ENCODE data around the gene DLGAP1. TPM values are rescaled to one million over a fixed set of nuclear protein-coding genes. Genes with fewer than 3 reads are reported as not detected.
A peak's percentile ranks its signal among the peaks of the same experiment; 100 is the strongest.

The DLGAP1 gene
- total and polyA plus RNA-seq, 4 donors, result 0.54 to 11.8 (median 3.1) TPM

- no peak for TF ChIP-seq CTCF (IDR thresholded peaks at IDR 0.05; ENCODE audit: control extremely low read depth, extremely low read depth)
- H3K27ac ChIP-seq (ENCODE audit: low read depth in 1 of 2, low read length in 1 of 2), result no peak overlapping the region
- H3K4me3 ChIP-seq, result no peak overlapping the region
- no peak for DNase-seq
- H3K27me3 ChIP-seq (ENCODE audit: control insufficient read depth in 3 of 3, insufficient read depth in 3 of 3, low read length in 2 of 3), result no peaks in the 10 kb centered on the region
- H3K9me3 ChIP-seq (ENCODE audit: control insufficient read depth in 4 of 4, insufficient read depth in 3 of 4, low read length in 3 of 4), result no peaks in the 10 kb centered on the region
- H3K36me3 ChIP-seq (ENCODE audit: control insufficient read depth in 4 of 4, insufficient read depth in 4 of 4, low read length in 4 of 4), result no peaks in the 10 kb centered on the region
- ATAC-seq (ENCODE audit: insufficient read depth, low FRiP score), result no peak
- H3K4me1 ChIP-seq (ENCODE audit: control insufficient read depth in 5 of 5, insufficient read depth in 5 of 5, low read length in 5 of 5), result peaks cover 0 to 45% (median 14%) of the 10 kb centered on the region in 5 donors
- H3K9ac ChIP-seq (ENCODE audit: insufficient read depth in 1 of 2, low read length in 2 of 2), result no peak overlapping the region
- 76 to 82% methylated on average over 2 of the region's 2 CpGs for whole genome bisulfite sequencing, 2 donors
These were observed 730.0 kb downstream of the DLGAP1 start for GRCh38 chr18:3725115-3725514.

GRCh38 chr18:3723554-3723953 lies 731.6 kb downstream of the DLGAP1 start:
- Histone ChIP-seq H3K36me3 (ENCODE audit: control insufficient read depth in 4 of 4, insufficient read depth in 4 of 4, low read length in 4 of 4) (no peaks in the 10 kb centered on the region), H3K9me3 (ENCODE audit: control insufficient read depth in 4 of 4, insufficient read depth in 3 of 4, low read length in 3 of 4) (no peaks in the 10 kb centered on the region), H3K4me3 (no peak overlapping the region), H3K9ac (ENCODE audit: insufficient read depth in 1 of 2, low read length in 2 of 2) (no peak overlapping the region), H3K27ac (ENCODE audit: low read depth in 1 of 2, low read length in 1 of 2) (no peak overlapping the region), H3K4me1 (ENCODE audit: control insufficient read depth in 5 of 5, insufficient read depth in 5 of 5, low read length in 5 of 5) (peaks cover 0 to 40% (median 14%) of the 10 kb centered on the region in 5 donors), H3K27me3 (ENCODE audit: control insufficient read depth in 3 of 3, insufficient read depth in 3 of 3, low read length in 2 of 3) (no peaks in the 10 kb centered on the region)
- TF ChIP-seq CTCF (IDR thresholded peaks at IDR 0.05; ENCODE audit: control extremely low read depth, extremely low read depth), result no peak
- DNase-seq, result no peak
- ATAC-seq (ENCODE audit: insufficient read depth, low FRiP score), result no peak

- H3K9me3 ChIP-seq (ENCODE audit: control insufficient read depth in 4 of 4, insufficient read depth in 3 of 4, low read length in 3 of 4), result no peaks in the 10 kb centered on the region
- H3K4me1 ChIP-seq (ENCODE audit: control insufficient read depth in 5 of 5, insufficient read depth in 5 of 5, low read length in 5 of 5), result peaks cover 0 to 40% (median 14%) of the 10 kb centered on the region in 5 donors
- WGBS, 2 donors, result 24 to 35% methylated on average over 5 of the region's 5 CpGs
- peak; percentile 54 to 95 (median 92) for DNase-seq
- no peaks in the 10 kb centered on the region for H3K36me3 ChIP-seq (ENCODE audit: control insufficient read depth in 4 of 4, insufficient read depth in 4 of 4, low read length in 4 of 4)
- no peak overlapping the region for H3K4me3 ChIP-seq
- no peak for ATAC-seq (ENCODE audit: insufficient read depth, low FRiP score)
- H3K27ac ChIP-seq (ENCODE audit: low read depth in 1 of 2, low read length in 1 of 2), result no peak overlapping the region
- no peak for TF ChIP-seq CTCF (IDR thresholded peaks at IDR 0.05; ENCODE audit: control extremely low read depth, extremely low read depth)
- no peaks in the 10 kb centered on the region for H3K27me3 ChIP-seq (ENCODE audit: control insufficient read depth in 3 of 3, insufficient read depth in 3 of 3, low read length in 2 of 3)
- H3K9ac ChIP-seq (ENCODE audit: insufficient read depth in 1 of 2, low read length in 2 of 2), result no peak overlapping the region
These were observed 732.3 kb downstream of the DLGAP1 start for GRCh38 chr18:3722649-3723433.

Data from lung (tissue), 12 donors.